IMR-90 (cell line): ENCODE results near the gene GOT2.

Experiments used
- BHLHE40 ChIP-seq: fragments of 150-350 bp; IDR thresholded peaks from 2 replicates; pipeline ENCODE4 v1.6.1; 2016; ENCODE audit warnings: mild to moderate bottlenecking, low read depth, low read length
- CEBPB ChIP-seq: IDR thresholded peaks from 2 replicates; pipeline ENCODE4 v1.6.1; 2012; ENCODE audit warnings: low read depth, low read length, improper control_type of control experiment
- CHD1 ChIP-seq: IDR thresholded peaks from 2 replicates; pipeline ENCODE4 v1.6.1; 2012; ENCODE audit warnings: low read depth, low read length, improper control_type of control experiment
- CTCF ChIP-seq: conservative IDR thresholded peaks from 2 replicates; pipeline ENCODE4 v1.5.1; 2012; ENCODE audit warnings: mild to moderate bottlenecking, low read depth, low read length, improper control_type of control experiment
- FOS ChIP-seq: fragments of 150-350 bp; IDR thresholded peaks from 2 replicates; pipeline ENCODE4 v1.6.1; 2016; ENCODE audit warnings: low read depth, low read length
- MAZ ChIP-seq: IDR thresholded peaks from 2 replicates; pipeline ENCODE4 v1.6.1; 2012; ENCODE audit warnings: low read depth, mild to moderate bottlenecking, low read length, improper control_type of control experiment, moderate library complexity, borderline replicate concordance
- MXI1 ChIP-seq: IDR thresholded peaks from 2 replicates; pipeline ENCODE4 v1.6.1; 2012; ENCODE audit warnings: low read depth, mild to moderate bottlenecking, low read length, moderate library complexity, borderline replicate concordance
- NFE2L2 ChIP-seq: fragments of 150-350 bp; IDR thresholded peaks from 2 replicates; pipeline ENCODE4 v1.6.1; 2016; ENCODE audit warnings: low read depth, mild to moderate bottlenecking, low read length
- POLR2A ChIP-seq: IDR thresholded peaks from 2 replicates; pipeline ENCODE4 v1.6.1; 2012; ENCODE audit warnings: mild to moderate bottlenecking, low read depth, low read length
- RAD21 ChIP-seq: IDR thresholded peaks from 2 replicates; pipeline ENCODE4 v1.6.1; 2012; ENCODE audit warnings: low read length, improper control_type of control experiment
- RCOR1 ChIP-seq: IDR thresholded peaks from 2 replicates; pipeline ENCODE4 v1.6.1; 2012; ENCODE audit warnings: mild to moderate bottlenecking, low read length, improper control_type of control experiment; ENCODE audit not compliant: insufficient replicate concordance
- RFX5 ChIP-seq: IDR thresholded peaks from 2 replicates; pipeline ENCODE4 v1.8.0; 2012; ENCODE audit warnings: low read depth, mild to moderate bottlenecking, low read length, moderate library complexity
- TF ChIP-seq, protein P1 (sequence below): fragments of 150-350 bp; IDR thresholded peaks from 2 replicates; pipeline ENCODE4 v1.6.1; 2017; ENCODE audit warnings: mild to moderate bottlenecking, antibody characterized with exemption, low read length, low read depth

DNA sequence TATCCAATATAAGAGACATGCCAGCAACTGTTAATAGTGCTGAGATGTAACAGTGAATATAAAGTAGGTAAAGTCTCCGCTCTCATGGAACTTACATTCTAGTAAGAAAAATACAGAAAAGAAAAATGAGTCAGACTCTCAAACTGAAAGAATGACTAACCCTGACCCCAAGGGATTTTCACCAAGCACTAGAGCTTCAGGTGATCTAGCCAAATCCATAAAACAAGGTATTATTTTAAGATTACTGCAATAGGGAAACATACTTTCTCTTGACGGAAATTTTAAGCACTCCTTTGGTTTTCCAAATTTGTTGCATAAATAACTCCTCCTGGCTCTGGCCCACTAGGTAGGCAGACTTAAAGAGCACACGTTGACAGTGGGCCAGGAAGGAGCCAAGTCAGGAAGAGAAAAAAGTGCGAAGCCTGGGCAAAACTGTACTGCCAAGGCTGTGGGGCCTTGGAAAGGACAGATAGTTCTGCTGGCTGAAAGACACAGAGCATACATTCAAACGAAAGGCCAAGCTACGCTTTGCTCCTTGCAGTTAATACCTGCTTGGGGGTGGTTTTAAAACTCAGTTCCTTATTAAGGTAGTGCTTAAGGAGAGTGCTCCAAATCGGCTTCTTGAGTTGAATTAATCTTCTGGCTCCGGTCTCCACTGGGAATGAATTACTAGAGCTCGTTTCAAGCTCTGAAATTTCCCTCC is 1.4 kb downstream of the GOT2 start:
- TF ChIP-seq POLR2A (no peak), CTCF (no peak), RAD21 (no peak), FOS (no peak), CEBPB (no peak), MAZ (no peak), MXI1 (no peak), CHD1 (no peak), RFX5 (no peak), NFE2L2 (no peak), RCOR1 (no peak), BHLHE40 (no peak)
- TF ChIP-seq, protein P1, sequence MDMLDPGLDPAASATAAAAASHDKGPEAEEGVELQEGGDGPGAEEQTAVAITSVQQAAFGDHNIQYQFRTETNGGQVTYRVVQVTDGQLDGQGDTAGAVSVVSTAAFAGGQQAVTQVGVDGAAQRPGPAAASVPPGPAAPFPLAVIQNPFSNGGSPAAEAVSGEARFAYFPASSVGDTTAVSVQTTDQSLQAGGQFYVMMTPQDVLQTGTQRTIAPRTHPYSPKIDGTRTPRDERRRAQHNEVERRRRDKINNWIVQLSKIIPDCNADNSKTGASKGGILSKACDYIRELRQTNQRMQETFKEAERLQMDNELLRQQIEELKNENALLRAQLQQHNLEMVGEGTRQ, result no peak
